ENCODE measurements around the gene SLC6A8.

The SLC6A8 gene

GRCh38 chrX:153706799-153707198, 19.1 kb downstream of the SLC6A8 start:
- DNase-seq (ENCODE audit: low spot score): no peak
- Histone ChIP-seq H3K27ac (no peak overlapping the region), H3K4me3 (no peak overlapping the region)
- TF ChIP-seq CTCF (IDR thresholded peaks at IDR 0.05): no peak

- TF ChIP-seq CTCF (IDR thresholded peaks at IDR 0.05): no peak
- no peak overlapping the region for H3K4me3 ChIP-seq
- DNase-seq (ENCODE audit: low spot score): peak; percentile 53
- H3K27ac ChIP-seq: no peak overlapping the region
Observed at GRCh38 chrX:153707406-153707805, 19.7 kb downstream of the SLC6A8 start.

- Histone ChIP-seq H3K4me3 (no peak overlapping the region), H3K27ac (no peak overlapping the region)
- peak; percentile 80 for DNase-seq (ENCODE audit: low spot score)
- TF ChIP-seq CTCF (IDR thresholded peaks at IDR 0.05): peak; percentile 45
Observed at GRCh38 chrX:153708415-153708814, 20.7 kb downstream of the SLC6A8 start.

- Histone ChIP-seq H3K27ac (no peak overlapping the region), H3K4me3 (no peak overlapping the region)
- DNase-seq (ENCODE audit: low spot score): no peak
- no peak for TF ChIP-seq CTCF (IDR thresholded peaks at IDR 0.05)
Observed at GRCh38 chrX:153709726-153710674, 22.3 kb downstream of the SLC6A8 start.

- TF ChIP-seq CTCF (IDR thresholded peaks at IDR 0.05): no peak
- no peak for DNase-seq (ENCODE audit: low spot score)
- no peak overlapping the region for H3K27ac ChIP-seq
- no peak overlapping the region for H3K4me3 ChIP-seq
Observed at GRCh38 chrX:153714256-153714655, 26.5 kb downstream of the SLC6A8 start.

- Histone ChIP-seq H3K4me3 (no peak overlapping the region), H3K27ac (no peak overlapping the region)
- no peak for TF ChIP-seq CTCF (IDR thresholded peaks at IDR 0.05)
- no peak for DNase-seq (ENCODE audit: low spot score)
Observed at GRCh38 chrX:153717445-153717844, 29.7 kb downstream of the SLC6A8 start.

GRCh38 chrX:153719238-153719637, 31.5 kb downstream of the SLC6A8 start:
- no peak overlapping the region for H3K4me3 ChIP-seq
- no peak for DNase-seq (ENCODE audit: low spot score)
- TF ChIP-seq CTCF (IDR thresholded peaks at IDR 0.05): no peak
- H3K27ac ChIP-seq: no peak overlapping the region
